ENCODE results near the gene CEP164.

Gene CEP164

GRCh38 chr11:117412176-117412575 lies 84.5 kb downstream of the CEP164 start:
- CTCF ChIA-PET = interaction anchor here (3.4 kb wide), 1 partner anchor 14 kb away, joined by 26 read pairs; no protein-coding TSS in a partner anchor
- TF ChIP-seq ZNF830 (tag by site-specific recombination; IDR thresholded peaks at IDR 0.05; ENCODE audit: low read depth) (no peak), ZBTB44 (tag by site-specific recombination; IDR thresholded peaks at IDR 0.05) (no peak), PRDM10 (tag by site-specific recombination; IDR thresholded peaks at IDR 0.05) (no peak), ZNF354C (tag by site-specific recombination; IDR thresholded peaks at IDR 0.05; ENCODE audit: borderline replicate concordance, low read depth) (no peak), BCL11B (tag by site-specific recombination; IDR thresholded peaks at IDR 0.05; ENCODE audit: low read depth) (no peak), HOXA7 (CRISPR knock-in tag; IDR thresholded peaks at IDR 0.05; ENCODE audit: borderline replicate concordance) (no peak), ZNF391 (tag by site-specific recombination; IDR thresholded peaks at IDR 0.05; ENCODE audit: borderline replicate concordance, low read depth) (no peak), ZXDB (tag by site-specific recombination; IDR thresholded peaks at IDR 0.05) (no peak), ZNF785 (tag by site-specific recombination; IDR thresholded peaks at IDR 0.05) (no peak), ZNF596 (tag by site-specific recombination; IDR thresholded peaks at IDR 0.05) (no peak), ZNF530 (tag by site-specific recombination; IDR thresholded peaks at IDR 0.05; ENCODE audit: low read depth) (no peak), ZEB2 (tag by site-specific recombination; IDR thresholded peaks at IDR 0.05) (no peak), ZNF18 (tag by site-specific recombination; IDR thresholded peaks at IDR 0.05) (no peak)
- Histone ChIP-seq H3K4me1 (ENCODE audit: control insufficient read depth, insufficient read depth, low read length) (no peaks in the 10 kb centered on the region), H3K36me3 (ENCODE audit: control insufficient read depth in 2 of 2, insufficient read depth in 1 of 2, low read length in 2 of 2) (peaks cover 0 to 40% of the 10 kb centered on the region in 2 experiments; a peak in 1 of 3 replicates), H3K27ac (ENCODE audit: extremely low read depth, low read depth, low read length) (no peak overlapping the region), H3K9me3 (ENCODE audit: control insufficient read depth, insufficient read depth, low read depth, low read length) (no peaks in the 10 kb centered on the region), H3K4me3 (ENCODE audit: low read depth, low read length) (no peak overlapping the region)
- POLR2A ChIA-PET = interaction anchor here (0.6 kb wide), 1 partner anchor 16 kb away, joined by 5 read pairs; no protein-coding TSS in a partner anchor

- no peak overlapping the region for H3K27ac ChIP-seq (ENCODE audit: extremely low read depth, low read depth, low read length)
- no peak overlapping the region for H3K4me3 ChIP-seq (ENCODE audit: low read depth, low read length)
- no peaks in the 10 kb centered on the region for H3K9me3 ChIP-seq (ENCODE audit: control insufficient read depth, insufficient read depth, low read depth, low read length)
- POLR2A ChIA-PET = no interaction called here
- H3K36me3 ChIP-seq (ENCODE audit: control insufficient read depth in 2 of 2, insufficient read depth in 1 of 2, low read length in 2 of 2) = peaks cover 0 to 38% of the 10 kb centered on the region in 2 experiments; a peak in 1 of 3 replicates
- no peaks in the 10 kb centered on the region for H3K4me1 ChIP-seq (ENCODE audit: control insufficient read depth, insufficient read depth, low read length)
- CTCF ChIA-PET = interaction anchor here (3.4 kb wide), 1 partner anchor 13 kb away, joined by 26 read pairs; no protein-coding TSS in a partner anchor
- TF ChIP-seq ZNF157 (tag by site-specific recombination; IDR thresholded peaks at IDR 0.05) (no peak), ZFP41 (tag by site-specific recombination; IDR thresholded peaks at IDR 0.05; ENCODE audit: borderline replicate concordance) (no peak), ZNF416 (tag by site-specific recombination; IDR thresholded peaks at IDR 0.05) (no peak), PRDM10 (tag by site-specific recombination; IDR thresholded peaks at IDR 0.05) (no peak), ZNF600 (tag by site-specific recombination; IDR thresholded peaks at IDR 0.05) (no peak), ZNF670 (tag by site-specific recombination; IDR thresholded peaks at IDR 0.05; ENCODE audit: low read depth) (no peak), REST (tag by site-specific recombination; IDR thresholded peaks at IDR 0.05) (no peak), ZXDB (tag by site-specific recombination; IDR thresholded peaks at IDR 0.05) (no peak)
Measured at GRCh38 chr11:117412653-117413275, 85.1 kb downstream of the CEP164 start.

Data from HEK293 (cell line).